Loucy (cell line): ENCODE results near the gene KBTBD12.

Source experiments
- CTCF ChIP-seq: fragments of 200-600 bp; sonication (generic); conservative IDR thresholded peaks from 2 replicates; pipeline ENCODE4 v1.5.1; 2014; ENCODE audit warnings: mild to moderate bottlenecking, antibody characterized with exemption, low read length
- EZH2phosphoT487 ChIP-seq: fragments of 200-600 bp; IDR thresholded peaks from 2 replicates; pipeline ENCODE4 v1.6.1; 2018; ENCODE audit warnings: antibody characterized with exemption, mild to moderate bottlenecking, moderate library complexity, borderline replicate concordance

- no peak for TF ChIP-seq CTCF
- TF ChIP-seq EZH2phosphoT487, result no peak
Measured at GRCh38 chr3:128007033-128007424, 92.0 kb downstream of the KBTBD12 start.
